Breast epithelium (tissue), 4 donors: ENCODE results near the gene STXBP6. TPM values are rescaled to one million over a fixed set of nuclear protein-coding genes. Genes with fewer than 3 reads are reported as not detected.
"Not testable (repeated sequence)": the region's sequence is repeated elsewhere in the genome, so short reads cannot be mapped to it uniquely, and the experiment has no call there.

Experiments used
- DNase-seq, 2 donors: peaks; one replicate each; pipeline ENCODE4 v3.0.0-alpha.2; 2019; ENCODE audit warnings: low spot score in 2 of 2
- H3K27ac ChIP-seq, 2 donors: fragments of 200-600 bp; sonication (generic) in 1 of 2; one replicate each; pipeline ENCODE4 v1.5.1; 2016 to 2019; ENCODE audit warnings: mild to moderate bottlenecking in 1 of 2
- H3K27me3 ChIP-seq, 2 donors: fragments of 200-600 bp; sonication (generic) in 1 of 2; one replicate each; pipeline versions ENCODE4 v1.5.1 to v1.6.0; 2017 to 2019; ENCODE audit warnings: control low read depth in 1 of 2, mild to moderate bottlenecking in 1 of 2
- H3K36me3 ChIP-seq: fragments of 200-600 bp; one replicate; pipeline ENCODE4 v1.5.1; 2019
- H3K4me1 ChIP-seq, 2 donors: fragments of 200-600 bp; sonication (generic); one replicate each; pipeline ENCODE4 v1.5.1; 2016 to 2019; ENCODE audit warnings: control low read depth in 1 of 2
- H3K4me3 ChIP-seq, 3 donors: fragments of 200-600 bp; sonication (generic); 1 replicate in 2 of 3; 2 replicates in 1 of 3; pipeline ENCODE4 v1.5.1; 2016 to 2019; ENCODE audit warnings: mild to moderate bottlenecking in 3 of 3, moderate library complexity in 2 of 3
- H3K9me3 ChIP-seq, 2 donors: fragments of 200-600 bp; sonication (generic) in 1 of 2; one replicate each; pipeline ENCODE4 v1.5.1; 2016 to 2019; ENCODE audit warnings: control low read depth in 1 of 2
- CTCF ChIP-seq, 3 donors: fragments of 450-650 bp; IDR thresholded peaks; one replicate each; pipeline ENCODE4 v1.5.1; 2016 to 2017; ENCODE audit warnings: antibody characterized with exemption in 3 of 3, mild to moderate bottlenecking in 3 of 3, moderate library complexity in 3 of 3
- POLR2A ChIP-seq: fragments of 450-650 bp; IDR thresholded peaks from one replicate; pipeline ENCODE4 v1.6.1; 2016; ENCODE audit warnings: antibody characterized with exemption, mild to moderate bottlenecking, moderate library complexity
- POLR2AphosphoS5 ChIP-seq, 3 donors: sonication (generic); formaldehyde crosslinking; IDR thresholded peaks; one replicate each; pipeline ENCODE4 v1.6.1; 2017; ENCODE audit warnings: antibody characterized with exemption in 3 of 3
- intact Hi-C: fragments of 100-400 bp; cut with DNase I; formaldehyde crosslinking; loops from one replicate; pipeline ENCODE4 v1.15.1; 2023; ENCODE audit warnings: low total_unique reads
- total RNA-seq, 3 donors: library from RNA; depleted of rRNA; stranded (reverse); fragments of >200 nt; gene quantifications; one replicate each; pipeline ENCODE4 v1.1.0, GENCODE V29; 2016

STXBP6 gene
- total RNA-seq, 3 donors from 2014 or later, result 2.6 to 8.3 (median 5.3) TPM

- DNase-seq, result no peak
- TF ChIP-seq POLR2AphosphoS5 (IDR thresholded peaks at IDR 0.05) (no peak), CTCF (IDR thresholded peaks at IDR 0.05) (no peak), POLR2A (no peak)
Measured at GRCh38 chr14:24783791-24784190, 266.2 kb downstream of the STXBP6 start.

GRCh38 chr14:24780281-24780680 lies 269.7 kb downstream of the STXBP6 start:
- H3K9me3 ChIP-seq, result no peaks in the 10 kb centered on the region
- TF ChIP-seq POLR2A (no peak), CTCF (IDR thresholded peaks at IDR 0.05) (no peak)
- H3K27ac ChIP-seq, result no peak overlapping the region
- H3K36me3 ChIP-seq, result no peaks in the 10 kb centered on the region
- H3K4me3 ChIP-seq, result no peak overlapping the region
- no peaks in the 10 kb centered on the region for H3K27me3 ChIP-seq
- H3K4me1 ChIP-seq, result no peaks in the 10 kb centered on the region
- intact Hi-C loops, result no loop called here
- DNase-seq, result no peak

More at GRCh38 chr14:24783791-24784190, 266.2 kb downstream of the STXBP6 start:
- H3K27me3 ChIP-seq, result no peaks in the 10 kb centered on the region
- H3K4me3 ChIP-seq, result no peak overlapping the region
- H3K9me3 ChIP-seq, result no peaks in the 10 kb centered on the region
- no peaks in the 10 kb centered on the region for H3K36me3 ChIP-seq
- H3K27ac ChIP-seq, result no peak overlapping the region
- intact Hi-C loops, result no loop called here
- no peaks in the 10 kb centered on the region for H3K4me1 ChIP-seq

DNA sequence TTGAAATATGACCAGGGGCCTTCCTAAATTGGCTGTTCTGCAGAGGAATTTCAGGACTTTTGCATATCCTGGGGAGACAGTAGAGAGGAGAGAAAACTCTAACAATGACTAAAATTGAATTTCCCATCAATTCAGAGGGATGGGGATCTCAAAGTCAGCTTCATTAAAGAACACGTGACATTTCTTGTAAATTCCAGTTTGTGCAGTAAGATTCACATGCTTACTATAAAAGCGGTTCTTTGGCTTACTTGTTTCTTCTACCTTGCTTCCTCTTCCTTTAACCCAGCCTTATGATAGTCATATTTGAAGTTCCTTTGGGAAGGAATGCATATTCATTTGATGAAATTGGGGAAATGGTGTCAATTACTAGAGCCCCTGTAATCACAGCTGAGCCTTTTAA lies 272.3 kb downstream of the STXBP6 start:
- Histone ChIP-seq H3K4me3 (no peak overlapping the region), H3K4me1 (no peaks in the 10 kb centered on the region), H3K27me3 (no peaks in the 10 kb centered on the region), H3K9me3 (no peaks in the 10 kb centered on the region), H3K36me3 (no peaks in the 10 kb centered on the region), H3K27ac (no peak overlapping the region)
- intact Hi-C loops, result no loop called here
- no peak for DNase-seq
- no peak for TF ChIP-seq POLR2A
- no peak for TF ChIP-seq CTCF (IDR thresholded peaks at IDR 0.05)
- TF ChIP-seq POLR2AphosphoS5 (IDR thresholded peaks at IDR 0.05), result no peak

GRCh38 chr14:24775950-24776349 lies 274.0 kb downstream of the STXBP6 start:
- Histone ChIP-seq H3K9me3 (no peaks in the 10 kb centered on the region), H3K36me3 (no peaks in the 10 kb centered on the region), H3K27ac (no peak overlapping the region), H3K4me3 (no peak overlapping the region), H3K4me1 (no peaks in the 10 kb centered on the region), H3K27me3 (no peaks in the 10 kb centered on the region)
- TF ChIP-seq CTCF (IDR thresholded peaks at IDR 0.05) (no peak), POLR2AphosphoS5 (IDR thresholded peaks at IDR 0.05) (no peak), POLR2A (no peak)
- intact Hi-C loops, result no loop called here
- no peak for DNase-seq

DNA sequence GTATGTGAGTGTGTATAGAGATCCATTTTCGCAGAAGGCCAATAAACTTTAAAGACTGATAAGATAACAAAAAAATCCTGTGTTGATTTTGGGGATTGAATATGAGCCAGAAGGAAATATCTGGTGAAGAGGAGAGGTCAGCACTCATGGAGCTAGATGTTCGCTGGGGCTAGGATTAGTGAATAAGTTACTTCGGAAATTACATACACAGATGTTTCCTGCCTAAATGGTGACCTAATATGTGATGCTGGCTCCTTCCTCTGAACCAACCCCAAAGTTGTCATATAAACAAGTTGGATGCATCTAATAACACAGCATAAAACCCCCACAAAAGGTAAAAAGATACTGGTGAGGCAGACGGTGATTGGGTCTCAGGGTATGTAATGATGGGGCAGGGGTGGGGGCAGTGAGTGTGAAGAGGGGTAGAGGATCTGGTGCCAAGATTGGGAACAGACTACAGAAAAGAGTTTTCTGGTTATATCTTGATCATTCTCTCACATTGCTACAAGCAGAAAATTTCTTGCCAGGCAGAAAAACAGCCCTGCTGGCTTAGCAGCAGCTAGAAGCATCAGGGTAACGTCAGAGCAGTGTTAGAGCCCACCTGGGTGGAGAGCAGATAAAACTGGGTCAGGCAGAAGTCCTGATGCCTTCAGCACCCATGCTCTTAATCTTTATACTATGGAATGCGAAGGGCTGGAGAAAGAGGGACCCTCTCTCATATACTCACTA lies 275.6 kb downstream of the STXBP6 start:
- Histone ChIP-seq H3K27ac (peak overlapping the region in 1 of 2 donors; percentile 34), H3K36me3 (no peaks in the 10 kb centered on the region), H3K9me3 (no peaks in the 10 kb centered on the region), H3K4me3 (no peak overlapping the region), H3K27me3 (no peaks in the 10 kb centered on the region), H3K4me1 (no peaks in the 10 kb centered on the region)
- no peak for DNase-seq
- intact Hi-C loops, result no loop called here
- TF ChIP-seq POLR2AphosphoS5 (IDR thresholded peaks at IDR 0.05) (no peak), POLR2A (no peak), CTCF (IDR thresholded peaks at IDR 0.05) (no peak)

DNA sequence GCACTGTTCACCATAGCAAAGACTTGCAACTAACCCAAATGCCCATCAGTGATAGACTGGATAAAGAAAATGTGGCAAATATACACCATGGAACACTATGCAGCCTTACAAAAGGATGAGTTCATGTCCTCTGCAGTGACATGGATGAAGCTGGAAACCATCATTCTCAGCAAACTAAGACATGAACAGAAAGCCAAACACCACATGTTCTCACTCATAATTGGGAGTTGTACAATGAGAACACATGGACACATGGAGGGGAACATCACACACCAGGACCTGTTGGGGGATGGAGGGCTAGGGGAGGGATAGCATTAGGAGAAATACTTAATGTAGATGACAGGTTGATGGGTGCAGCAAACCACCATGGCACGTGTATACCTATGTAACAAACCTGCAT lies 276.4 kb downstream of the STXBP6 start:
- H3K27me3 ChIP-seq, intact Hi-C loops, H3K36me3 ChIP-seq, H3K9me3 ChIP-seq, H3K27ac ChIP-seq, H3K4me3 ChIP-seq, H3K4me1 ChIP-seq, DNase-seq: not testable (repeated sequence)
